Measurements from ENCODE around the gene KIRREL3.
A peak's percentile ranks its signal among the peaks of the same experiment; 100 is the strongest.

Gene KIRREL3

DNA sequence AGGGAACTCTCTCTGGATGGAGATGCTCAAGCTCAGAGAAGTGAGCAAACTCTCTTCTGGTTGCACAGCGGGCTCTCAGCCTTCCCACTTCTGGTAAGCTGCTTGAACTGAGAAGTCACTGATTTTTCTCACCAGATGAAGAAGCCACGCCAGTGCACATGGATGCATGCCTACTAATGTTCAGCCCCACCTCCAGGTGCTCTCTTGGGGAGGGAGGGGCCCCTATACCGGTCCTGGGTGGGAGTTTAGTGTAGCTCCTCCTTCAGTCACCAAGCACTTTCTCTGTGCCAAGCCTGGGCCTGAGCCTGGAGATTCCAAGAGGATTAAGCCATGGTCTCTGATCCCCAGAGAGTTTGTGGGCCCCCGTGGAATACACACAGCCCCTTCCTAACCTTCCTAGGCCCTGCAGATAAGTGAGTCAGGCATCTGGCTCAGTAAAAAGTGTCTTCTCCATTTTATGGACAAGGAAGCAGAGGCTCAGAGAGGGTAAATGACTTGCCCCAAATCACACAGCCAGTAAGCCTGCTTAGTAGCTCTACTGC lies 502.9 kb downstream of the KIRREL3 start:
- DNase-seq: no peak

DNA sequence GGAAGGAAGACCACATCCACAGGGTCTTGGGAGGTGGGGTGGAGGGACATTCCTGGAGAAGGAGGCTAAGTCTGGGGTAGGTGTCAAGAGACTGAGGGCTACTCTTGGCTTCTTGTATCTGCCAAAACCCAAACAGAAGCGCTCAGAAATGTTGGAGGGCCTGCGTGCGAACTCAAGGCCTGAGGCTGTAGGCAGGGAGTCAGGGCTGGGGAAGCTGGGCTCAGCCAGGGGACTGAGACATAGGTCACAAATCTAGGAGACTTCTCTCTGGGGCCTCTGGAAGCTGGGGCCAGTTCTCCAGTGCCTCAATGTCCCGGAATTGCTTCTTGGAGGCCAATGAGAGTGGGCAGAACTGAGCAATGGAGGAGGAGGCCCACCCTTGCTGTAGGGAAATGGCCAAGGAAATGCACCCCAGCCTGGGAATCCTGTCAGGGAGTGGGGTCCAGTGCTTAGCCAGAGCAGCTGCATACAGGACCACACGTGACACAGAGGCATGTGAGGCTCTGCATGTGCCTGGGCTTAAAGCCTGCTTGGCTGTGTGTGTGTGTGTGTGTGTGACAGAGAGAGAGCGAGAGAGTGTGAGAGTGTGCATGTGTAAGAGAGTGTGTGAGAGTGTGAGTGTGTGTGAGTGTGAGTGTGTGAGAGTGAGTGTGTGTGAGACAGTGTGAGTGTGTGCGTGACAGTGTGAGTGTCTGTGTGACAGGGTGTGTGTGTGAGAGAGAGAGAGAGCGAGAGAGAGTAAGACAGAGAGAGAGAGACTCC lies 503.8 kb downstream of the KIRREL3 start:
- no peak for DNase-seq

DNA sequence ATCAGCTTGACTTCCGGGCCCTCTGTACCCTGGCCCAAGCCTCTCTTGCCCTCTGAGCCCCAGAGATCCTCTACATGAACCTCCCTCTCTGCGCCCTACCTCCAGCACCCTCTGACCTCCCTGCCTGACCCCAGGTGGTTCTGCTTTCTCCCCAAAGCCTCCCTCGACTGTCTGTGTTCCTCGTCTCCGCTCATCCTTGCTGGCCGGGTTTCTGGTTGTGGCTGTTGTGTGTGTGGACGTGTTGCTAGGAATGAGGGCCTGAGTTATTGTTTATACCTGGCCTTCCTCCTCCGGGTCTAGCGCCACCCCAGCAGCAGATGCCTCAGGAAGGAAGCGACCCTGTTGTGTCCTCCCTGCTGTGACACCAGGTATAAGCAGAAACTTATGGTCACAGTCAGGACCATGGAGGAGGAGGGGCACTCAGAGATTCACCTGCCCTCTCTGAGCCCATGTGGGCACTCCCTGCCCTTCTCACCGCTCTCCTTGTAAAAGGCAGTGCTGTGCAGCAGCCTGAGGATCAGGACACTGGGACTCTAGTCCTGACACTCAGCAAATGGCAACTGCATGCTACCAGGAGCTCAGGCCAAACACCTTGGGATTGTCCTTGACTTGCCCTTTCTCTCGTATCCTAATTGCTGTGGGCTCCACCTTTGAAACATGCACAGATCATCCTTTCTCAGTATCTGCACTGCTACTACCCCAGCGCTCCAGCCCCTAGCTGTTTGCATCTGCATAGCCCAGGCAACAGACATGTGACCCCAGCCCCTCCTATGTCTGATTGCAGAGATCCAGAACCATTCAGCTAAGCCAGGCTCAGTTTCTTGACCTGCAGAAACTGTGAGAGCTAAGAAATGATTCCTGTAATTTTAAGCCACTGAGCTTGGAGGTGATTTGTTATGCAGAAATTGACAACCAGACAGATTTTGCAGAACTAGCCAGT lies 505.0 kb downstream of the KIRREL3 start:
- DNase-seq: no peak

- no peak for DNase-seq
Observed at GRCh38 chr11:126494831-126495230, 505.7 kb downstream of the KIRREL3 start.

DNA sequence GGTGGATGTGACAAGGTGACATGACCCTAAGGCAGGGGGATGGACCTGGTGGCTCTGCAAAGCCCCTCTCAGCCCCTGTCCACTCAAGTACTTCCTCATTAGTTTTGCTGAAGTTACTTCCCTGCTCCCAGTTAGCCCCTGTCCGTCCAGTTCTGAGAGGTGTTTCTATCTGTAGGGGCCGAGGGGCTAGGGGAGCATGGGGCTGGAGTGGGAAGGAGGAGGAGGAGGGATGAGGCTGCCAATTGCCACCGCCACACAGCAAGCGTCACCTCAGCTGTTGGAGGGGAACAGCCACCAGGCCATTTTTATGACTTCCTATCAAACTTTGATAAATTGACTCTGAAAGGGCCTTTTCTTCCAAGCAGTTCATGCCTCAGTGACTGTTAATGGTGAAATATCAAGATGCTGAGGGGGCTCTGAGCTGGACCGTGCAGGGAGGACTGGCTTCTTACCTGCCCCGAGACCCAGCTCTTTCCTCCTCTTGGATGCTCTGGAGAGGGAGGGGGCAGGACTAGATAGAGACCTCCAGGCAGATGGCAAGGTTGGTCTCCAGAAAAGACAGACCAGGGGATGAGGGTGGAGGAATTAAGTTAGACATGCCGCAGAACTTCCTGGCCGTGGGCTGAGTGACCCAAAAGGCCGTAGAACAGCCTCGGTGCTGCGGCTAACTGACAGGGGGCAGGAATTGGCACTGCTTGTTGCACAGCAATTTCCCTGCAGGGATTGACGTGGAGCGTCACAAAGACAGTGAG lies 508.1 kb downstream of the KIRREL3 start:
- no peak for DNase-seq

DNA sequence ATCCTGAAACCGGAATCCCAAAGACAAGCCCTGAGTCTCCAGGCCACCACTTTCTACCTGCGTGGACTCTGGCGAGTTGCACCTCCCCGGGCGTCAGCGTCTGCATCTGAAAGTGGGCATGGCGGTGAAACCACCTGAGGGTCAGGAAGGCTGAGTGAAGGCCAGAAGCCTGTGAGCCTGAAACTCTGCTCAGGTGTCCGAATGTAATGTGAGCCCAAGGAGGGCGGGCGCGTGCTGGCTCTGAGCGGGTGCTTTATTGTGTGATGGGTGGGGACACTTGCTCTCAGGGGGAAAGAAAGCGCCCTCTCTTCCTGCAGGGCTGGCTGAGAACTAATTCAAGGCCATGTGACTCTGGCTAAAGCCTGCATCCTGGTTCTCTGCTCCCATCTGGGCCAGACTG lies 509.5 kb downstream of the KIRREL3 start:
- DNase-seq: no peak

GRCh38 chr11:126489836-126490660 lies 510.5 kb downstream of the KIRREL3 start:
- DNase-seq: no peak

DNA sequence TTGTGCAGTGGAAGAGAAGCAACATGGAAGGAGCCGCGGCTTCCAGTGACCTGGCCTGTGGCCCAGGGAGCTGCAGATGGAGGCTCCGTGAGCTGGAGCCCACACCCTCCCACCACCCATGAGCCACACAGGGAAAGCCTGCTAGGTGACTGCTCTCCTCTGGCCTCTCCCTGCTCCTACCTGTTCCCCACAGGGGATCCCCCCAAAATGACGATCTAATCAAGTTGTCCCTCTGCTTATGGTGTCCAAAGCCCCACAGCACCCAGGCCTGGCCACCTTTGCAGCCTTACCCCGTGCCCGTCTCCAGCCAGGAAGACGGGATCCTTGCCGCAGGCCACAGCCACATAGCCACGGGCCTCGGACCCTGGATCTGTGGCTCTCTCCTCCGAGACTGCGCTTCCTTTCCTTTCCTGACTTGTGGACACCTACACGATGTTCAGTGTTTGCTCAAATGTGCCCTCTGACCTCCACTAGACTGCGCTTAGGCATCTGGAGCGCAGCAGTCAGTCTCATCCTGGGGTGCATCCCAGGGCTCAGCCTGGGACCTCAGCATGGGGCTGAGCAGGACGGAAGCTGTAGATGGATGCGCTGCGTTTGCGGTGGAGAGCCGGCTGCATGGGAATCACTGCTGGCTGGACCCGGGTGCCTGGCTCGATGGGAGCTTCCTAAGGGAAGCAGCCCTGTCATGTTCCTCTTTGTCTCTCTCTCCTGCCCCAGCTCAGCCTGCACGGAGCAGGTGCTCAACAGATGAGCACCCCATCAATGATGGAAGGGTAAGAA lies 511.8 kb downstream of the KIRREL3 start:
- no peak for DNase-seq

DNA sequence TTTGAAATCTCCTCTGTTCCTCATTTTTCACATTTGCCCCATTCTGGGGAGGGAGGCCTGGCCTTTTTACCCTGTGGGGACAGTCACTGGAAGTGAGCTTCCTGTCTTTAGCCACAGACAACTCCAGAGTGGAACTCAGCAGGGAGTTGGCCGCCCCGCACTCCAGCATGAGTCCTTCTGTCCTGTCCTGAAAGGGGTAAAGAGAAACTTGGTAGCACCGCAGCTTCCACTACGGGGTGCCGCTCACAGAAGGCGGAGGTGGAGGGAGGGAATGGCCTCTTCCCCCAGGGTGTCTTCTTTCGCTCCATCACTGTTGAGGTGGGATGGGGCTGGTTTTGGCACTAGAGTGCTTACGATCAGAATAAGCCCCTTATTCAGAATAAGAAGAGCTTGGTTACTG lies 512.9 kb downstream of the KIRREL3 start:
- DNase-seq: no peak

GRCh38 chr11:126485986-126486635 lies 514.5 kb downstream of the KIRREL3 start:
- DNase-seq: no peak

- no peak for DNase-seq
Observed at GRCh38 chr11:126485021-126485792, 515.4 kb downstream of the KIRREL3 start.

DNA sequence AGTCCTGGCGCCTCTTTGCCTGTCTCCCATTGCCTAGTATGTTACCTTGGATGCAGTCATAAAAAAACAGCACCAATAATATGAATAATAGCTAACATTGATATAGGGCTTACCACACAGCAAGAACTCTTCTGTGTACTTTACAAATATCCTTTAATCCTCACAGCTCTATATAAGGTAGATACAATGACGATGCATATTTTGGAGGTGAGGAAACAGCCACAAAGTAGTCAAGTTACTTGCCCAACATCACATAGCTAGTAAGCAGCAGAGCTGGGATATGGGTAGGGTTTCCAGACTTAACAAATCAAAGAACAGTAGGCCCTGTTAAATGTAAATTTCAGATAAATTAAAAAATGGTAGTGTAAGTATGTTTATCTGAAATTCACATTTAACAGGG lies 516.3 kb downstream of the KIRREL3 start:
- DNase-seq: no peak

DNA sequence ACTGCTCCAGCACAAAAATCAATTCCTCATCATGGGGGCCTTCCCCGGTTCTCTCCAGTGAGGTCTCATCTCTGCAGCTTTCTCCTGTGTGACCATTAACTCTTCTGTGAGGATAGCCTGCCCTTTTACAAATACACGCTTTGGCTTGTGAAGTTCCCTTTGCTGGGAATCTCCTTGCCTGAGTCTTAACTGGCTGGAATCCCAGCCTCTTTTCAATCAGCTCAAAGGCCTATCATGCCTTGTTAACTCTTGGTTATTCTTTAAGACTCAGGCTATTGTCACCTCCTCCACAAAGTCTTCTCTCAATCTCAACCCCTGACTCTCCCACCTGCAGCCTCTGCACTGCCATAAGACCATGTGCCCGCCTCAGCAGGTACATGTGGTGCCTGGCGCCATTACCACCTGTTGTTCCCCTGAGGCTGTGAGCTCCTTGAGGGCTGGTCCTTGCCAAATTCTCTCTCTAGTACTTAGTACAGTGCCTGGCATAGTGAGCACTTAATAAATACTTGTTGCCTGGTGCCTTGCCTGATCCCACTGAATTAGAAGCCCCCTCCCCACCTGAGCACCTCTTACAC lies 516.9 kb downstream of the KIRREL3 start:
- no peak for DNase-seq

DNA sequence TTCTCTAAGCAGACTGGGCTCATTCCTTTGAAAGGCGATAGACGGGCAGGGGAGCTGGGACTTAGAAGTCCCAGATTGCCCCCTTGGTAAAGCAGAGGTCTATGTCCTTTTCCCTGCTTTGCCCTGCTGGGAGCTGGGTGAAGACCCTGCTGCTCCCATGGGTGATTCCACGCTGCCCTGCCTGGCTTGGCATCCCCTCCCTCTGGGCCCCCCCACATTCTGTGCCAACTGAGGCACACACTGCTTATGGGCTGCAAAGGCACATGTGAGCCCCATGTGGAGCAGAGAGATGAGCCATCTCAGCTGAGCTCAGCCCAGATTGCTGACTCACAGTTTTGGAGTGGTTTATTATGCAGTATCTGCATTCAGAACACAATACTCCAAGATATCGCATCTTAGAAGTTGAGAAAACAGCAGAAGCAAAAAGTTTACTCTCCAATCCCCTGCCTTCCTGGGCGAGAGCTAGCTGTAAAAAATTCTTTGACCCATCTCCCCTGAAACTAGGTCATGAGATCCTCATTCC lies 517.9 kb downstream of the KIRREL3 start:
- DNase-seq: no peak

- DNase-seq: no peak
Observed at GRCh38 chr11:126481303-126481680, 519.3 kb downstream of the KIRREL3 start.

DNA sequence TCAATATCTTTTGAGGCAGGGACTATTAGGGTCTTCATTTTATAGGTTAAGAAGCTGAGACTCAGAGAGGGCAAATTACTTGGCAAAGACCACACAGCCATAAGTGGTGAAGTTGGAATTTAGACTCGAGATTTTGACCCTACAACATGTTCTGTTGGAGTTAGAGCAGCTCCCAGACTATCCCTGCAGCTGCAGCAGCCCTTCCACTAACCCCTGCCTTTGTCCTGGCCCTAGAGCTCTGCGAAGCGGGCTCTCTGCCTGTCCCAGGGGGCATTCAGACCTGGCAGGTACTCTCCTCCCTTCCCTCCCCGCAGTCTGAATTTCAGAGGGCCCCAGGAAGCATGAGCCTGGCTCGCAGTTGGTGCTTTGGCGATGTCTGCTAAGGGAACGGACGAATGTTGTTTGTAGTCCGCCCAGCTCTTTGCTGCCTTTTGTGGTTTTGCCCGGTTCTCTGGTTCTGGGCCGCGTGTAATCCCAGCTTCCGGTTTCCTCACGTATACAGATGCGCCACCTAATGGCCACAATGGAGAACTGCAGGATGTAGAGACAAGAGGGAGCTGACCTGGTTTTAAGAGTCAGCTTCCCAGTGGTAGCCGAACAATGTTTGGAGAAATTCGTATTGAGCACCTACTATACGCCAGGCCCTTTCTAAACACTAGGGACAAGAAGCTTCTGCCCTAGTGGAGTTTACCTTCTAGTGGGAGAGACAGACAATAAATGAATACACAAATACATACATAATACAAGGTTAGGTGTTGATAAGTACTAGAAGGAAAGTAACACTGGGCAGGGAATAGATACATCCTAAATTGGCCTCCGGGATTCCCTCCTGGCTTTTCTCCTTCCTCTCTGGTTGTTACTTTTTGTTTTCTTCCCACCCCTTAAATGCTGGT lies 519.9 kb downstream of the KIRREL3 start:
- peak; percentile 85 for DNase-seq

DNA sequence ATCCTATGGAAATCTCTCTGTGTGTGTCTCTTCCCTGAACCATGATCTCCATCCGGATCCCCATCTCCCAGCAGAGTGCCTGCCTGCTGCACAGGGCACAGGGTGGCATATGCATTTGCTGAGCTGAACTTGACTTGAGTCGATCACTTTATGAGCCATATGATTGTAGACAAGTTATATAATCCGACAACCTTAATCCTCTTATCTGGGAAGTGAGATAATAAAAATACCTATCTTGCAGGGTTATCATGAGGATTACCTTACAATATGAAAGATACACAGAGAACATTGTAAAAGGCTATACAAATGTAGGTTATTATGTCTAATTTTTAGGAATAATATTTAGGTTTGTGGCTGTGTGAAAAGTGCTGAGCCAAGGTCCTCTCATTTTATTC lies 520.6 kb downstream of the KIRREL3 start:
- DNase-seq: no peak

Data from activated CD4-positive, alpha-beta T cell treated with anti-CD3 and anti-CD28 coated beads, Interleukin-2, amount 50 U/mL, for 16 hours (primary cell).